Measurements from ENCODE around the gene C19orf38.

Gene C19orf38

GRCh38 chr19:10812902-10813404, 35.3 kb upstream of the C19orf38 start:
- Histone ChIP-seq H3K27ac (peak overlapping the region; percentile 98), H3K36me3 (peaks cover 35% of the 10 kb centered on the region), H3K4me1 (ENCODE audit: control insufficient read depth in 1 of 2, insufficient read depth in 1 of 2, low read depth in 1 of 2, low read length in 1 of 2) (peaks cover 81 to 84% of the 10 kb centered on the region in 2 experiments), H3K4me3 (ENCODE audit: low read depth in 1 of 2, low read length in 1 of 2) (peak overlapping the region; percentile 28 to 47), H3K27me3 (no peaks in the 10 kb centered on the region), H3K9me3 (no peaks in the 10 kb centered on the region)
- TF ChIP-seq, protein P1, sequence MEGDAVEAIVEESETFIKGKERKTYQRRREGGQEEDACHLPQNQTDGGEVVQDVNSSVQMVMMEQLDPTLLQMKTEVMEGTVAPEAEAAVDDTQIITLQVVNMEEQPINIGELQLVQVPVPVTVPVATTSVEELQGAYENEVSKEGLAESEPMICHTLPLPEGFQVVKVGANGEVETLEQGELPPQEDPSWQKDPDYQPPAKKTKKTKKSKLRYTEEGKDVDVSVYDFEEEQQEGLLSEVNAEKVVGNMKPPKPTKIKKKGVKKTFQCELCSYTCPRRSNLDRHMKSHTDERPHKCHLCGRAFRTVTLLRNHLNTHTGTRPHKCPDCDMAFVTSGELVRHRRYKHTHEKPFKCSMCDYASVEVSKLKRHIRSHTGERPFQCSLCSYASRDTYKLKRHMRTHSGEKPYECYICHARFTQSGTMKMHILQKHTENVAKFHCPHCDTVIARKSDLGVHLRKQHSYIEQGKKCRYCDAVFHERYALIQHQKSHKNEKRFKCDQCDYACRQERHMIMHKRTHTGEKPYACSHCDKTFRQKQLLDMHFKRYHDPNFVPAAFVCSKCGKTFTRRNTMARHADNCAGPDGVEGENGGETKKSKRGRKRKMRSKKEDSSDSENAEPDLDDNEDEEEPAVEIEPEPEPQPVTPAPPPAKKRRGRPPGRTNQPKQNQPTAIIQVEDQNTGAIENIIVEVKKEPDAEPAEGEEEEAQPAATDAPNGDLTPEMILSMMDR (IDR thresholded peaks at IDR 0.05): no peak

DNA sequence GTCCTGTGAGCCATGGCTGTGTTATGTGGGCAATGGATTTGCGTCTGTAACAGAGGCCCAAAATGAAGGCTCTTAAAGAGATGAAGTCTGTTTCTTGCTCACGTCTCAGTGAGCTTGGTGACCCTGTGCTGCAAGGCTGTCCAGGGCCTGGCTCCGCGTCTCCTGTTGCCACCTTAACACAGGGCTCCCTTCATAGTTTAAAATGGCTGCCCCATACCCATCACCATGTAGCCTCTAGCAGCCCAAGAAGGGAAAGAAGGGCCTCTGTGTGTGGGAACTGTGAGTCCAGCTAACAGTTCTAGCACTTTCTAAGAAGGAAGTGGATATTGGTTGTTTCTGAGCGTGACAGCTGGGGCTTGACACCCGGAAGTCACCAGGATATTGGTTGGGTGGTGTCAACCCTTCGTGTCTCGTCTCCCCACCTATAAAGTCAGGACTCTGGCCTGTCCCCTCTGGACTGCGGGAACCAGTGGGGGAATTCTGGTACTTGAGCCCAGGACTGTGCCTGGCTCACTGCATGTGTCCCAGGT, 33.1 kb upstream of the C19orf38 start:
- no peaks in the 10 kb centered on the region for H3K9me3 ChIP-seq
- H3K27ac ChIP-seq: peak overlapping the region; percentile 98
- H3K4me1 ChIP-seq (ENCODE audit: control insufficient read depth in 1 of 2, insufficient read depth in 1 of 2, low read depth in 1 of 2, low read length in 1 of 2): peaks cover 62 to 63% of the 10 kb centered on the region in 2 experiments
- H3K27me3 ChIP-seq: no peaks in the 10 kb centered on the region
- peak overlapping the region; percentile 1 to 15 for H3K4me3 ChIP-seq (ENCODE audit: low read depth in 1 of 2, low read length in 1 of 2)
- TF ChIP-seq, protein P1 (IDR thresholded peaks at IDR 0.05): no peak
- H3K36me3 ChIP-seq: peaks cover 57% of the 10 kb centered on the region

DNA sequence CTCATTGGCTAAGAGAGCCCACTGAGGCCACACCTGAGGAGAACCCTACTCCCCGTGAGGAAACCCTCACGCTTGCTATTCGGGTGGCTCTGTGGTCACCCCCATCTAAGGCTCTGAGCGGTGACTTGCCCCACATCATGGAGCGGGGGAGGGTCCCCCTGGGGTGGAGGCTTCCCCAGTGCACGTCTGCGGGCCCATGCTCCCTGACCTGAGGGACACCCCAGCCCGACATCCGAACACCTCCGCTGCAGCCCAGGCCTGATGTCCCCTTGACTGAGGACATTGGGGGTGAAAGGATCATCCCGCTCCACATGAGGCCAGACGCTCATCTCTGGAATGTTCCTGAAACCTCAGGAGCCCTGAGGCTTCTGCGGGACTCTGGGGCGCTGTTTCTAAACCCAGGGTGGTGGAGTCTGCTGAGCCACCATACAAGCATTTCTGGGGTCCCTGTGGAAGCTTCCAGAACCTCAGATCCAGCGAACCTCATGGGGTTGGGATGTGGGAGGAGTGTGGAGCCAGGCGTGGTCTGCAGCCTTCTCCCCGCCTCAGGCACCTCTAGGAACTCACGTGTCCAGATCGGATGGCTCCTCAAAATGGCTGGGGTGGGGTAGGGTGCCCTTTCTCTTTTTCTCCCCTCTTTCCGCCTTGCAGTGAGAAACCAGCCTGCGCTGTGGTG, 32.1 kb upstream of the C19orf38 start:
- H3K9me3 ChIP-seq: no peaks in the 10 kb centered on the region
- peak overlapping the region; percentile 98 for H3K27ac ChIP-seq
- peaks cover 62% of the 10 kb centered on the region for H3K36me3 ChIP-seq
- TF ChIP-seq, protein P1 (IDR thresholded peaks at IDR 0.05): no peak
- H3K4me1 ChIP-seq (ENCODE audit: control insufficient read depth in 1 of 2, insufficient read depth in 1 of 2, low read depth in 1 of 2, low read length in 1 of 2): peaks cover 51 to 53% of the 10 kb centered on the region in 2 experiments
- no peaks in the 10 kb centered on the region for H3K27me3 ChIP-seq
- peak overlapping the region in 1 of 2 experiments; percentile 15 for H3K4me3 ChIP-seq (ENCODE audit: low read depth in 1 of 2, low read length in 1 of 2)

- Histone ChIP-seq H3K9me3 (no peaks in the 10 kb centered on the region), H3K4me3 (ENCODE audit: low read depth in 1 of 2, low read length in 1 of 2) (no peak overlapping the region), H3K27me3 (no peaks in the 10 kb centered on the region), H3K4me1 (ENCODE audit: control insufficient read depth in 1 of 2, insufficient read depth in 1 of 2, low read depth in 1 of 2, low read length in 1 of 2) (peaks cover 45 to 47% of the 10 kb centered on the region in 2 experiments), H3K27ac (peak overlapping the region; percentile 98), H3K36me3 (peaks cover 62% of the 10 kb centered on the region)
- TF ChIP-seq, protein P1 (IDR thresholded peaks at IDR 0.05): no peak
Measured at GRCh38 chr19:10816691-10817090, 31.5 kb upstream of the C19orf38 start.

GRCh38 chr19:10817291-10818038, 30.8 kb upstream of the C19orf38 start:
- peak overlapping the region; percentile 98 for H3K27ac ChIP-seq
- H3K4me1 ChIP-seq (ENCODE audit: control insufficient read depth in 1 of 2, insufficient read depth in 1 of 2, low read depth in 1 of 2, low read length in 1 of 2): peaks cover 38 to 39% of the 10 kb centered on the region in 2 experiments
- no peaks in the 10 kb centered on the region for H3K27me3 ChIP-seq
- no peaks in the 10 kb centered on the region for H3K9me3 ChIP-seq
- H3K4me3 ChIP-seq (ENCODE audit: low read depth in 1 of 2, low read length in 1 of 2): no peak overlapping the region
- peaks cover 69% of the 10 kb centered on the region for H3K36me3 ChIP-seq
- TF ChIP-seq, protein P1 (IDR thresholded peaks at IDR 0.05): no peak

Measured in neutrophil (primary cell).